K562 (cell line): Measurements from ENCODE around the gene DLK2.

Source experiments
- CEBPB ChIP-seq: fragments of 450-650 bp; IDR thresholded peaks from 2 replicates; pipeline ENCODE4 v1.6.1; 2016; ENCODE audit warnings: missing genetic modification characterization, missing compliant biosample characterization
- EP300 ChIP-seq: IDR thresholded peaks from 2 replicates; pipeline ENCODE4 v1.6.1; 2012; ENCODE audit warnings: low read length, improper control_type of control experiment
- MYC ChIP-seq, 2 experiments: fragments of 250-450 bp in 1 of 2; sonication (Bioruptor Pico) in 1 of 2; IDR thresholded peaks; 2 replicates each; pipeline versions ENCODE4 v1.5.1 to v1.6.1; 2012 to 2021; ENCODE audit warnings: low read depth in 2 of 2, borderline replicate concordance in 1 of 2, improper control_type of control experiment in 1 of 2, low read length in 1 of 2, mild to moderate bottlenecking in 1 of 2, moderate library complexity in 1 of 2
- RFX5 ChIP-seq: IDR thresholded peaks from 2 replicates; pipeline ENCODE4 v1.6.1; 2011; ENCODE audit warnings: low read depth, mild to moderate bottlenecking, improper control_type of control experiment, low read length
- SAP30 ChIP-seq: fragments of 200-600 bp; sonication (generic); IDR thresholded peaks from 2 replicates; pipeline ENCODE4 v1.6.1; 2012; ENCODE audit warnings: borderline replicate concordance, low read depth, mild to moderate bottlenecking, moderate library complexity, low read length, control low read depth, inconsistent platforms; ENCODE audit not compliant: insufficient read depth, poor library complexity, severe bottlenecking
- YY1 ChIP-seq, 3 experiments: IDR thresholded peaks; 2 replicates each; pipeline ENCODE4 v1.6.1; 2011; ENCODE audit warnings: low read length in 2 of 3, mild to moderate bottlenecking in 2 of 3, moderate library complexity in 2 of 3, borderline replicate concordance in 1 of 3, control low read depth in 1 of 3, low read depth in 1 of 3; ENCODE audit not compliant: insufficient read depth in 3 of 3, insufficient replicate concordance in 2 of 3, control insufficient read depth in 1 of 3, insufficient read length in 1 of 3; ENCODE audit errors: extremely low read depth in 1 of 3

DNA sequence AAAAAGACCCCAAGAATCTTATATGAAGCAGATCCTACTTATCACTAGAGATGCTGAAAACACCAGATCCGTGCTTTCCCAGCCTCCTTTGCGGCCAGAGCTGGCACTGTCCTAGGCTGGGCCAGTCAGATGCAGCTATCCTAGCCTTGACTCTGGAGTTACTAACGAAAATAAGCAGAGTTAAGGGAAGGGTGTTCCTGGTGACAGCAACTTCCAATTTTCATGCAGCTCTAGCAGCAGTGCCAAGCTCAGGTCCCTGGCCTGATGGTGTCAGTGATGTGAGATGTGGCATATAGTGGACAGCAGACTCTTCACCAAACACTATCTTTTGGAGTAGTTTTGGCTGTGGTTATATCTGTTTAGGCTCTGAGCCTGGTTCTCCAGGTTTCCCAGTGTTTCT is 53.6 kb downstream of the DLK2 start:
- no peak for TF ChIP-seq MYC (IDR thresholded peaks at IDR 0.05; ENCODE audit: low read depth, low read length)
- TF ChIP-seq MYC (CRISPR knock-in tag; IDR thresholded peaks at IDR 0.05; ENCODE audit: borderline replicate concordance, low read depth), result no peak
- TF ChIP-seq CEBPB (tag), result no peak
- no peak for TF ChIP-seq YY1 (IDR thresholded peaks at IDR 0.05; ENCODE audit: borderline replicate concordance in 1 of 3, control insufficient read depth in 1 of 3, extremely low read depth in 1 of 3, insufficient read depth in 3 of 3, insufficient read length in 1 of 3, insufficient replicate concordance in 2 of 3, low read depth in 1 of 3, low read length in 2 of 3)
- TF ChIP-seq EP300, result no peak
- no peak for TF ChIP-seq RFX5
- no peak for TF ChIP-seq SAP30
